ENCODE results near the gene BTBD9.

The BTBD9 gene

GRCh38 chr6:38503032-38503773 lies 136.5 kb downstream of the BTBD9 start:
- no peak overlapping the region for H2BK15ac ChIP-seq (ENCODE audit: low read depth, poor library complexity, severe bottlenecking)
- H2BK120ac ChIP-seq (ENCODE audit: low read depth, low read length), result no peak overlapping the region
- no peak overlapping the region for H3K4me3 ChIP-seq (ENCODE audit: insufficient read depth in 1 of 2, low read depth in 1 of 2, low read length in 2 of 2)
- peaks cover 5% of the 10 kb centered on the region for H3K79me1 ChIP-seq (replicated peaks; ENCODE audit: low read length, poor library complexity, severe bottlenecking)
- H4K91ac ChIP-seq (ENCODE audit: low read length), result no peak overlapping the region
- no peak overlapping the region for H2BK5ac ChIP-seq (ENCODE audit: low read depth, low read length, poor library complexity, severe bottlenecking)
- no peak overlapping the region for H2AFZ ChIP-seq (ENCODE audit: low read depth, low read length)
- H3K23ac ChIP-seq (ENCODE audit: low read length in 2 of 2), result no peak overlapping the region
- H2BK12ac ChIP-seq (ENCODE audit: low read length in 2 of 2), result no peak overlapping the region
- no peak overlapping the region for H3K4ac ChIP-seq (ENCODE audit: low read depth in 1 of 2, low read length in 2 of 2)
- H3K18ac ChIP-seq (ENCODE audit: low read depth in 1 of 2, low read length in 2 of 2), result no peak overlapping the region
- no peaks in the 10 kb centered on the region for H3K27me3 ChIP-seq (ENCODE audit: control insufficient read depth in 1 of 2, insufficient read depth in 1 of 2, low read length in 2 of 2)
- no peak overlapping the region for H4K8ac ChIP-seq (ENCODE audit: low read length)
- no peaks in the 10 kb centered on the region for H3K4me1 ChIP-seq (ENCODE audit: control insufficient read depth, insufficient read depth, low read depth, low read length)
- 74% methylated on average over 5 of the region's 5 CpGs for WGBS
- H3K9ac ChIP-seq (ENCODE audit: low read length), result no peak overlapping the region
- no peak overlapping the region for H2AK5ac ChIP-seq (ENCODE audit: low read length, severe bottlenecking)
- H3K27ac ChIP-seq (ENCODE audit: low read length, poor library complexity, severe bottlenecking), result no peak overlapping the region
- no peaks in the 10 kb centered on the region for H3K9me3 ChIP-seq (ENCODE audit: control insufficient read depth, low read length)
- no peak overlapping the region for H3K14ac ChIP-seq (ENCODE audit: low read length in 2 of 2)
- no peaks in the 10 kb centered on the region for H3K36me3 ChIP-seq (ENCODE audit: control insufficient read depth in 1 of 2, insufficient read depth in 2 of 2, low read depth in 1 of 2, low read length in 2 of 2)
- no peak for DNase-seq
- no peak overlapping the region for H3K4me2 ChIP-seq (ENCODE audit: low read length, poor library complexity, severe bottlenecking)

GRCh38 chr6:38502423-38502822 lies 137.3 kb downstream of the BTBD9 start:
- Histone ChIP-seq H3K4me1 (ENCODE audit: control insufficient read depth, insufficient read depth, low read depth, low read length) (no peaks in the 10 kb centered on the region), H3K79me1 (replicated peaks; ENCODE audit: low read length, poor library complexity, severe bottlenecking) (peaks cover 5% of the 10 kb centered on the region), H2AFZ (ENCODE audit: low read depth, low read length) (no peak overlapping the region), H2AK5ac (ENCODE audit: low read length, severe bottlenecking) (no peak overlapping the region), H2BK12ac (ENCODE audit: low read length in 2 of 2) (no peak overlapping the region), H3K23ac (ENCODE audit: low read length in 2 of 2) (no peak overlapping the region), H3K4me2 (ENCODE audit: low read length, poor library complexity, severe bottlenecking) (no peak overlapping the region), H3K18ac (ENCODE audit: low read depth in 1 of 2, low read length in 2 of 2) (no peak overlapping the region), H4K91ac (ENCODE audit: low read length) (no peak overlapping the region), H3K27me3 (ENCODE audit: control insufficient read depth in 1 of 2, insufficient read depth in 1 of 2, low read length in 2 of 2) (no peaks in the 10 kb centered on the region), H3K4ac (ENCODE audit: low read depth in 1 of 2, low read length in 2 of 2) (no peak overlapping the region), H3K9ac (ENCODE audit: low read length) (no peak overlapping the region), H3K9me3 (ENCODE audit: control insufficient read depth, low read length) (no peaks in the 10 kb centered on the region), H3K36me3 (ENCODE audit: control insufficient read depth in 1 of 2, insufficient read depth in 2 of 2, low read depth in 1 of 2, low read length in 2 of 2) (no peaks in the 10 kb centered on the region), H2BK15ac (ENCODE audit: low read depth, poor library complexity, severe bottlenecking) (no peak overlapping the region), H2BK120ac (ENCODE audit: low read depth, low read length) (no peak overlapping the region), H2BK5ac (ENCODE audit: low read depth, low read length, poor library complexity, severe bottlenecking) (no peak overlapping the region), H3K4me3 (ENCODE audit: insufficient read depth in 1 of 2, low read depth in 1 of 2, low read length in 2 of 2) (no peak overlapping the region), H3K14ac (ENCODE audit: low read length in 2 of 2) (no peak overlapping the region), H3K27ac (ENCODE audit: low read length, poor library complexity, severe bottlenecking) (no peak overlapping the region), H4K8ac (ENCODE audit: low read length) (no peak overlapping the region)
- WGBS, result 88% methylated on average over 4 of the region's 4 CpGs
- DNase-seq, result no peak

- no peaks in the 10 kb centered on the region for H3K36me3 ChIP-seq (ENCODE audit: control insufficient read depth in 1 of 2, insufficient read depth in 2 of 2, low read depth in 1 of 2, low read length in 2 of 2)
- no peaks in the 10 kb centered on the region for H3K27me3 ChIP-seq (ENCODE audit: control insufficient read depth in 1 of 2, insufficient read depth in 1 of 2, low read length in 2 of 2)
- H3K27ac ChIP-seq (ENCODE audit: low read length, poor library complexity, severe bottlenecking), result no peak overlapping the region
- no peak overlapping the region for H4K91ac ChIP-seq (ENCODE audit: low read length)
- no peak overlapping the region for H3K4ac ChIP-seq (ENCODE audit: low read depth in 1 of 2, low read length in 2 of 2)
- H4K8ac ChIP-seq (ENCODE audit: low read length), result no peak overlapping the region
- no peak overlapping the region for H2BK12ac ChIP-seq (ENCODE audit: low read length in 2 of 2)
- no peak for DNase-seq
- H3K18ac ChIP-seq (ENCODE audit: low read depth in 1 of 2, low read length in 2 of 2), result no peak overlapping the region
- H2BK15ac ChIP-seq (ENCODE audit: low read depth, poor library complexity, severe bottlenecking), result no peak overlapping the region
- no peak overlapping the region for H3K4me3 ChIP-seq (ENCODE audit: insufficient read depth in 1 of 2, low read depth in 1 of 2, low read length in 2 of 2)
- no peaks in the 10 kb centered on the region for H3K4me1 ChIP-seq (ENCODE audit: control insufficient read depth, insufficient read depth, low read depth, low read length)
- no peak overlapping the region for H3K9ac ChIP-seq (ENCODE audit: low read length)
- WGBS, result no CpG with 5 or more reads among the region's 1 CpG
- H3K9me3 ChIP-seq (ENCODE audit: control insufficient read depth, low read length), result no peaks in the 10 kb centered on the region
- H2AFZ ChIP-seq (ENCODE audit: low read depth, low read length), result no peak overlapping the region
- no peak overlapping the region for H2AK5ac ChIP-seq (ENCODE audit: low read length, severe bottlenecking)
- peaks cover 9% of the 10 kb centered on the region for H3K79me1 ChIP-seq (replicated peaks; ENCODE audit: low read length, poor library complexity, severe bottlenecking)
- no peak overlapping the region for H3K23ac ChIP-seq (ENCODE audit: low read length in 2 of 2)
- no peak overlapping the region for H2BK5ac ChIP-seq (ENCODE audit: low read depth, low read length, poor library complexity, severe bottlenecking)
- H2BK120ac ChIP-seq (ENCODE audit: low read depth, low read length), result no peak overlapping the region
- H3K14ac ChIP-seq (ENCODE audit: low read length in 2 of 2), result no peak overlapping the region
- H3K4me2 ChIP-seq (ENCODE audit: low read length, poor library complexity, severe bottlenecking), result no peak overlapping the region
These were observed 137.8 kb downstream of the BTBD9 start for GRCh38 chr6:38501931-38502330.

GRCh38 chr6:38499529-38500096 lies 140.1 kb downstream of the BTBD9 start:
- no peaks in the 10 kb centered on the region for H3K36me3 ChIP-seq (ENCODE audit: control insufficient read depth in 1 of 2, insufficient read depth in 2 of 2, low read depth in 1 of 2, low read length in 2 of 2)
- no peak overlapping the region for H3K4me2 ChIP-seq (ENCODE audit: low read length, poor library complexity, severe bottlenecking)
- no peak overlapping the region for H3K27ac ChIP-seq (ENCODE audit: low read length, poor library complexity, severe bottlenecking)
- H3K23ac ChIP-seq (ENCODE audit: low read length in 2 of 2), result no peak overlapping the region
- no peak overlapping the region for H2BK12ac ChIP-seq (ENCODE audit: low read length in 2 of 2)
- no peaks in the 10 kb centered on the region for H3K9me3 ChIP-seq (ENCODE audit: control insufficient read depth, low read length)
- peaks cover 14% of the 10 kb centered on the region for H3K79me1 ChIP-seq (replicated peaks; ENCODE audit: low read length, poor library complexity, severe bottlenecking)
- WGBS, result 73% methylated on average over 5 of the region's 5 CpGs
- no peak overlapping the region for H3K9ac ChIP-seq (ENCODE audit: low read length)
- no peak for DNase-seq
- H3K4me1 ChIP-seq (ENCODE audit: control insufficient read depth, insufficient read depth, low read depth, low read length), result peaks cover 1% of the 10 kb centered on the region
- no peak overlapping the region for H2AK5ac ChIP-seq (ENCODE audit: low read length, severe bottlenecking)
- H2BK15ac ChIP-seq (ENCODE audit: low read depth, poor library complexity, severe bottlenecking), result no peak overlapping the region
- H3K14ac ChIP-seq (ENCODE audit: low read length in 2 of 2), result no peak overlapping the region
- H4K8ac ChIP-seq (ENCODE audit: low read length), result no peak overlapping the region
- no peak overlapping the region for H3K4ac ChIP-seq (ENCODE audit: low read depth in 1 of 2, low read length in 2 of 2)
- no peak overlapping the region for H3K4me3 ChIP-seq (ENCODE audit: insufficient read depth in 1 of 2, low read depth in 1 of 2, low read length in 2 of 2)
- no peak overlapping the region for H3K18ac ChIP-seq (ENCODE audit: low read depth in 1 of 2, low read length in 2 of 2)
- H2BK120ac ChIP-seq (ENCODE audit: low read depth, low read length), result no peak overlapping the region
- no peak overlapping the region for H4K91ac ChIP-seq (ENCODE audit: low read length)
- H2AFZ ChIP-seq (ENCODE audit: low read depth, low read length), result no peak overlapping the region
- H3K27me3 ChIP-seq (ENCODE audit: control insufficient read depth in 1 of 2, insufficient read depth in 1 of 2, low read length in 2 of 2), result no peaks in the 10 kb centered on the region
- H2BK5ac ChIP-seq (ENCODE audit: low read depth, low read length, poor library complexity, severe bottlenecking), result no peak overlapping the region

Data from mesenchymal stem cell (in vitro differentiated cells and primary cell).